ENCODE measurements around the gene NPTN. TPM values are rescaled to one million over a fixed set of nuclear protein-coding genes. Genes with fewer than 3 reads are reported as not detected.
"Not testable (repeated sequence)": the region's sequence is repeated elsewhere in the genome, so short reads cannot be mapped to it uniquely, and the experiment has no call there.

NPTN gene
- total and polyA plus RNA-seq, 2 of the 13 experiments (the other 11 are each of a cell fraction or from before 2014, with no cell fraction given), result 78.0 to 110 TPM

DNA sequence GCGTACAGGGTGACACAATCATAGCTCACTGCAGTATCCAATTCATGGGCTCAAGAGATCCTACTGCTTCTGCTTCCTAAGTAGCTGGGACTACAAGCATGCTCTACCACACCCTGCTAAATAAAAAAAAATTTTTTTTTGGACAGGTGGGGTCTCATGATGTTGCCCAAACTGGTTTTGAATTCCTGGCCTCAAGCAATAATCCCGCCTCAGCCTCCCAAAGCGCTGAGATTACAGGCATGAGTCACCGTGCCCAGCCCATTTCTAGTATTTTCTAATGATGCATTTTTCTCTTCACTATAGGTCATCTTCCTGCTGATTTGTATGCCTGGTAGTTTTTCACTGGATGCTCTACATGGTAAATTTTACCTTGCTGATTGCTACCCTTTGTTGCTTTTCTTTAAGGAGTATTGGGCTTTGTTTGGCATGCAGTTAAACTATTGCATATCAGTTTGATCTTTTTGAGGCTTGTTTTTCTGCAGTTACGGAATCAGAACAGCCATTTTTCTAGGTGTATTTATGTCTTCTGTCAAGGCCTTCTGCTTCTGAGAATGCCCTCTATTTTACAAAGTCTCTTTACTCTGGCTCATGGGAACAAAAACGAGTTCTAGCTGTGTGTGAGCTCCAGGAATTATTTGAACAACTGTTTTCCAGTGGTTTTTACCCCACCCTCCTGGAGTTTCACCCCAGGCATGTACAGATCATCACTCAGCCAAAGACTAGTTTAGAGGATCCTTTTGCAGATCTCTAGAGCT lies 14.2 kb upstream of the NPTN start:
- 27% methylated on average over 6 of the region's 6 CpGs for WGBS (ENCODE audit: low lambda C conversion rate)
- no peak overlapping the region for H3K9ac ChIP-seq (ENCODE audit: insufficient read depth, low read depth, low read length)
- no peak overlapping the region for H2AFZ ChIP-seq (ENCODE audit: low read length)
- H3K27me3 ChIP-seq (ENCODE audit: control insufficient read depth in 1 of 2, insufficient read depth in 2 of 2, low read length in 2 of 2), result peaks cover 0 to 7% of the 10 kb centered on the region in 2 experiments; a peak in 1 of 5 replicates
- no peak overlapping the region for H3K4me2 ChIP-seq (ENCODE audit: low read depth, low read length)
- ATAC-seq (no peak), DNase-seq (ENCODE audit: low spot score) (no peak), FAIRE-seq (no peak)
- intact Hi-C loops (cut with micrococcal nuclease; ENCODE audit: unreplicated experiment), result no loop called here
- TF ChIP-seq ZNF256 (CRISPR knock-in tag; conservative IDR thresholded peaks at IDR 0.05) (no peak), ZNF251 (CRISPR knock-in tag; IDR thresholded peaks at IDR 0.05) (no peak), ZNF543 (CRISPR knock-in tag; IDR thresholded peaks at IDR 0.05) (no peak), ISX (CRISPR knock-in tag; conservative IDR thresholded peaks at IDR 0.05) (no peak), IKZF1 (IDR thresholded peaks at IDR 0.05) (no peak), NCOA1 (CRISPR knock-in tag; IDR thresholded peaks at IDR 0.05) (no peak), U2AF2 (IDR thresholded peaks at IDR 0.05; ENCODE audit: low read depth, low read length) (no peak), ZNF510 (CRISPR knock-in tag; IDR thresholded peaks at IDR 0.05; ENCODE audit: low read depth) (no peak), RAD21 (CRISPR knock-in tag; IDR thresholded peaks at IDR 0.05) (no peak)
- TF ChIP-seq, protein P1, sequence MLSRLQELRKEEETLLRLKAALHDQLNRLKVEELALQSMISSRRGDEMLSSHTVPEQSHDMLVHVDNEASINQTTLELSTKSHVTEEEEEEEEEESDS (CRISPR knock-in tag; IDR thresholded peaks at IDR 0.05; ENCODE audit: borderline replicate concordance), result no peak
- TF ChIP-seq, protein P2, sequence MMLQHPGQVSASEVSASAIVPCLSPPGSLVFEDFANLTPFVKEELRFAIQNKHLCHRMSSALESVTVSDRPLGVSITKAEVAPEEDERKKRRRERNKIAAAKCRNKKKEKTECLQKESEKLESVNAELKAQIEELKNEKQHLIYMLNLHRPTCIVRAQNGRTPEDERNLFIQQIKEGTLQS (CRISPR knock-in tag; IDR thresholded peaks at IDR 0.05), result no peak
- TF ChIP-seq, protein P3, sequence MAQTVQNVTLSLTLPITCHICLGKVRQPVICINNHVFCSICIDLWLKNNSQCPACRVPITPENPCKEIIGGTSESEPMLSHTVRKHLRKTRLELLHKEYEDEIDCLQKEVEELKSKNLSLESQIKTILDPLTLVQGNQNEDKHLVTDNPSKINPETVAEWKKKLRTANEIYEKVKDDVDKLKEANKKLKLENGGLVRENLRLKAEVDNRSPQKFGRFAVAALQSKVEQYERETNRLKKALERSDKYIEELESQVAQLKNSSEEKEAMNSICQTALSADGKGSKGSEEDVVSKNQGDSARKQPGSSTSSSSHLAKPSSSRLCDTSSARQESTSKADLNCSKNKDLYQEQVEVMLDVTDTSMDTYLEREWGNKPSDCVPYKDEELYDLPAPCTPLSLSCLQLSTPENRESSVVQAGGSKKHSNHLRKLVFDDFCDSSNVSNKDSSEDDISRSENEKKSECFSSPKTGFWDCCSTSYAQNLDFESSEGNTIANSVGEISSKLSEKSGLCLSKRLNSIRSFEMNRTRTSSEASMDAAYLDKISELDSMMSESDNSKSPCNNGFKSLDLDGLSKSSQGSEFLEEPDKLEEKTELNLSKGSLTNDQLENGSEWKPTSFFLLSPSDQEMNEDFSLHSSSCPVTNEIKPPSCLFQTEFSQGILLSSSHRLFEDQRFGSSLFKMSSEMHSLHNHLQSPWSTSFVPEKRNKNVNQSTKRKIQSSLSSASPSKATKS (CRISPR knock-in tag; IDR thresholded peaks at IDR 0.05), result no peak
- TF ChIP-seq, protein P4, sequence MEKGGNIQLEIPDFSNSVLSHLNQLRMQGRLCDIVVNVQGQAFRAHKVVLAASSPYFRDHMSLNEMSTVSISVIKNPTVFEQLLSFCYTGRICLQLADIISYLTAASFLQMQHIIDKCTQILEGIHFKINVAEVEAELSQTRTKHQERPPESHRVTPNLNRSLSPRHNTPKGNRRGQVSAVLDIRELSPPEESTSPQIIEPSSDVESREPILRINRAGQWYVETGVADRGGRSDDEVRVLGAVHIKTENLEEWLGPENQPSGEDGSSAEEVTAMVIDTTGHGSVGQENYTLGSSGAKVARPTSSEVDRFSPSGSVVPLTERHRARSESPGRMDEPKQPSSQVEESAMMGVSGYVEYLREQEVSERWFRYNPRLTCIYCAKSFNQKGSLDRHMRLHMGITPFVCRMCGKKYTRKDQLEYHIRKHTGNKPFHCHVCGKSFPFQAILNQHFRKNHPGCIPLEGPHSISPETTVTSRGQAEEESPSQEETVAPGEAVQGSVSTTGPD (CRISPR knock-in tag; IDR thresholded peaks at IDR 0.05), result no peak
- no TSS peak for BruUV-seq (replicated peaks)
- H3K9me3 ChIP-seq (ENCODE audit: low read length), result no peaks in the 10 kb centered on the region
- ChIA-PET CTCF (ENCODE audit: low intra/inter-chr PET ratio, low total read pairs) (no interaction called here), POLR2A (interaction anchor here (0.7 kb wide), 1 partner anchor 18 kb away, joined by 5 read pairs; no protein-coding TSS in a partner anchor)
- in situ Hi-C loops (cut with HindIII; ENCODE audit: extremely low pct_ligation_motif_present, low pct_unique_long_range_greater_than_20kb), result no loop called here
- no peaks in the 10 kb centered on the region for H3K79me2 ChIP-seq (ENCODE audit: insufficient read depth, low read length)
- no peak overlapping the region for H3K27ac ChIP-seq (ENCODE audit: extremely low read length, insufficient read depth, low read length)
- no peak overlapping the region for H3K4me3 ChIP-seq (replicated peaks in 1 of 3; ENCODE audit: insufficient read depth in 1 of 3, low read depth in 2 of 3, low read length in 3 of 3)
- no peaks in the 10 kb centered on the region for H4K20me1 ChIP-seq (ENCODE audit: insufficient read depth, low read length)
- no peaks in the 10 kb centered on the region for H3K36me3 ChIP-seq (replicated peaks in 1 of 2; ENCODE audit: control insufficient read depth in 1 of 2, insufficient read depth in 2 of 2, low read length in 2 of 2)
- no peaks in the 10 kb centered on the region for H3K4me1 ChIP-seq (ENCODE audit: insufficient read depth, low read length)

DNA sequence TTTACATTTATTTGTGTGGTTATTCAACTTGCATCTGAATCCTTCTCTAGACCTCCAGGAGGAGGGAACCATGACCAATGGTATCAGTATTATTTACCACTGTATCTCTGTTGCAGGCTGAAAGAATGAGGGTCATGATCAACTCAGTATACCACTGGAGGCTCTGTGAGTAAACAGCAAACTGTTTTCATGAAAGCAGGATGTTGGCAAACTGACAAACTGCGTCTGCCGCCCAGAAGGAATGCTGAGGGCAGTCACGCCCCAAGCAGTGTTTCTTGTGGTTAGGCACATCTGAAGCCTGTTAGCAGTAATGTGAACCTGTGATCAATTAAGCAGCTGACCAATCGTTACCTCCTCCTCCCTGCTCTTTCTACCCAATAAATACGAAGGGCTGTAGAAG lies 6.3 kb upstream of the NPTN start:
- H3K4me2 ChIP-seq (ENCODE audit: low read depth, low read length); H3K9me3 ChIP-seq (ENCODE audit: low read length); H3K79me2 ChIP-seq (ENCODE audit: insufficient read depth, low read length); BruUV-seq (replicated peaks); H4K20me1 ChIP-seq (ENCODE audit: insufficient read depth, low read length); H2AFZ ChIP-seq (ENCODE audit: low read length); H3K27ac ChIP-seq (ENCODE audit: extremely low read length, insufficient read depth, low read length); DNase-seq (ENCODE audit: low spot score); POLR2A ChIA-PET; ATAC-seq; FAIRE-seq; H3K36me3 ChIP-seq (replicated peaks in 1 of 2; ENCODE audit: control insufficient read depth in 1 of 2, insufficient read depth in 2 of 2, low read length in 2 of 2); H3K4me3 ChIP-seq (replicated peaks in 1 of 3; ENCODE audit: insufficient read depth in 1 of 3, low read depth in 2 of 3, low read length in 3 of 3); H3K9ac ChIP-seq (ENCODE audit: insufficient read depth, low read depth, low read length); H3K27me3 ChIP-seq (ENCODE audit: control insufficient read depth in 1 of 2, insufficient read depth in 2 of 2, low read length in 2 of 2); CTCF ChIA-PET (ENCODE audit: low intra/inter-chr PET ratio, low total read pairs): not testable (repeated sequence)
- WGBS (ENCODE audit: low lambda C conversion rate), result 7% methylated on average over 1 of the region's 5 CpGs
- H3K4me1 ChIP-seq (ENCODE audit: insufficient read depth, low read length), result peaks cover 26% of the 10 kb centered on the region
- in situ Hi-C loops (cut with HindIII; ENCODE audit: extremely low pct_ligation_motif_present, low pct_unique_long_range_greater_than_20kb) (loop anchor here (5.0 kb wide), 1 partner anchor 77 kb away; no protein-coding TSS in a partner anchor), intact Hi-C loops (cut with micrococcal nuclease; ENCODE audit: unreplicated experiment) (loop anchor here (5.0 kb wide), 2 partner anchors 48 to 63 kb away; no protein-coding TSS in a partner anchor)

Data from HepG2 (cell line).